Measurements from ENCODE around the gene LUZP1.

- TF ChIP-seq CTCF (IDR thresholded peaks at IDR 0.05; ENCODE audit: insufficient read depth, low read depth, low read length) (no peak), EZH2 (IDR thresholded peaks at IDR 0.05; ENCODE audit: insufficient read depth, low read length) (no peak)
Observed at GRCh38 chr1:23035823-23036452, 132.7 kb downstream of the LUZP1 start.
